Measurements from ENCODE around the gene UCHL3.

- TF ChIP-seq CTCF (optimal IDR thresholded peaks at IDR 0.05 in 1 of 3, IDR thresholded peaks at IDR 0.05 in 1 of 3, conservative IDR thresholded peaks at IDR 0.05 in 1 of 3; ENCODE audit: extremely low read depth in 1 of 3, insufficient read depth in 2 of 3, low read length in 3 of 3) (no peak), EZH2 (IDR thresholded peaks at IDR 0.05; ENCODE audit: low read length) (no peak)
Measured at GRCh38 chr13:75554981-75555380, 5.4 kb downstream of the UCHL3 start.

Data from keratinocyte (primary cell).